NB4 (cell line): Measurements from ENCODE around the gene DNAAF5.

Experiments used
- DNase-seq: peaks from one replicate; pipeline ENCODE4 v3.0.0; 2010; ENCODE audit warnings: low read depth
- H3K4me3 ChIP-seq: one replicate; pipeline ENCODE4 v1.5.1; 2011; ENCODE audit warnings: mild to moderate bottlenecking, low read depth, low read length, moderate library complexity
- MYC ChIP-seq: IDR thresholded peaks from 2 replicates; pipeline ENCODE4 v1.6.1; 2011; ENCODE audit warnings: low read depth, low read length
- POLR2A ChIP-seq: IDR thresholded peaks from 2 replicates; pipeline ENCODE4 v1.6.1; 2011; ENCODE audit warnings: mild to moderate bottlenecking; ENCODE audit not compliant: insufficient read length; ENCODE audit errors: extremely low read depth
- TF ChIP-seq, protein P1 (sequence below): IDR thresholded peaks from one replicate; pipeline ENCODE4 v1.5.1; 2012; ENCODE audit warnings: low read depth, low read length
- TF ChIP-seq, protein P2 (sequence below): IDR thresholded peaks from 2 replicates; pipeline ENCODE4 v1.6.1; 2011; ENCODE audit warnings: low read depth, low read length

The DNAAF5 gene

DNA sequence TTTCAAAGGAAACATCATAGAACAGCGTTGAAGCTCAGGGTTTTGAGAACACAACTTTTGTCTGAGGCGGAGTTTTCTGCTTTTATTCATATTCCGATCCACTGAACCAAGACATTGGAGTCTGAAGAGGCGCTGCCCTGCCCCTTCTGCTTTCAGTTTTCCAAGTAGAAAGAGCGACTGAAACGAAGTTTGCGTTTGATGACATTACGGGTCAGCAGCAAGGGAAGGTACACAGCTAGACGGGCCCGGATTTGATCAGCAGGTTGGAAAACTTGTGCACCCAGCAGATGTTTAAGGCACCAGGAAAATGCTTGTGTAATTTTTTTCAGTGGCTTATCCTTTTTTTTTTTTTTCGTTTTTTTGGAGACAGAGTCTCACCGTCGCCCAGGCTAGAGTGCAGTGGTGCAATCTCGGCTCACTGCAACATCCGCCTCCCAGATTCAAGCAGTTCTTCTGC is 106.5 kb downstream of the DNAAF5 start:
- no peak overlapping the region for H3K4me3 ChIP-seq
- no peak for DNase-seq
- TF ChIP-seq POLR2A = no peak
- TF ChIP-seq, protein P1, sequence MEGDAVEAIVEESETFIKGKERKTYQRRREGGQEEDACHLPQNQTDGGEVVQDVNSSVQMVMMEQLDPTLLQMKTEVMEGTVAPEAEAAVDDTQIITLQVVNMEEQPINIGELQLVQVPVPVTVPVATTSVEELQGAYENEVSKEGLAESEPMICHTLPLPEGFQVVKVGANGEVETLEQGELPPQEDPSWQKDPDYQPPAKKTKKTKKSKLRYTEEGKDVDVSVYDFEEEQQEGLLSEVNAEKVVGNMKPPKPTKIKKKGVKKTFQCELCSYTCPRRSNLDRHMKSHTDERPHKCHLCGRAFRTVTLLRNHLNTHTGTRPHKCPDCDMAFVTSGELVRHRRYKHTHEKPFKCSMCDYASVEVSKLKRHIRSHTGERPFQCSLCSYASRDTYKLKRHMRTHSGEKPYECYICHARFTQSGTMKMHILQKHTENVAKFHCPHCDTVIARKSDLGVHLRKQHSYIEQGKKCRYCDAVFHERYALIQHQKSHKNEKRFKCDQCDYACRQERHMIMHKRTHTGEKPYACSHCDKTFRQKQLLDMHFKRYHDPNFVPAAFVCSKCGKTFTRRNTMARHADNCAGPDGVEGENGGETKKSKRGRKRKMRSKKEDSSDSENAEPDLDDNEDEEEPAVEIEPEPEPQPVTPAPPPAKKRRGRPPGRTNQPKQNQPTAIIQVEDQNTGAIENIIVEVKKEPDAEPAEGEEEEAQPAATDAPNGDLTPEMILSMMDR = no peak
- TF ChIP-seq, protein P2, sequence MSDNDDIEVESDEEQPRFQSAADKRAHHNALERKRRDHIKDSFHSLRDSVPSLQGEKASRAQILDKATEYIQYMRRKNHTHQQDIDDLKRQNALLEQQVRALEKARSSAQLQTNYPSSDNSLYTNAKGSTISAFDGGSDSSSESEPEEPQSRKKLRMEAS = no peak
- no peak for TF ChIP-seq MYC

DNA sequence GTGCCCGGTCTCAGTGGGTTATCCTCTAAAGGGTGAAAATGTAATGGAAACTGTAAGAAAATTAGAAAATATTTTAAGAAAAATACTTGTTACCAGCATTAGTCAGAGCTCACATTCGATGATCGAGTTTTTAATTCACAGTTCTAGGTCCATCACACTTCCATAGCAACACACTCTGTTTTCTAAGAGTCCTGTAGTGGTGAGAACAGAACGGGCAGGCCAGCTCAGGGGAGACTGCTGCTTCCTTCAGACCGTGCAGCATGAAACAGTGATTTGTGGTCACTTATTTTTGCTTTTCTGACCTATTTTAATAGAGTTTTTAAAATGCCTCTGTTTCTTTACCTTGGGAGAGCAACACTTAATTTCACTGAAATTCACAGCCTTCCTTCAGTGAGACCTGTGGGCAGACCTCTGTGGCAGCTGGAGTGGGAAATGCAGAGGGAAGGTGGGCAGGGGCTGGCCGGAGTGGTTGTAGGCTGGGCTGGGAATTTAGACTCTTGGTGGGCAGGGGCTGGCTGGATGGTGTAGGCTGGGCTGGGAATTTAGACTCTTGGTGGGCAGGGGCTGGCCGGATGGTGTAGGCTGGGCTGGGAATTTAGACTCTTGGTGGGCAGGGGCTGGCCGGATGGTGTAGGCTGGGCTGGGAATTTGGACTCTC is 107.2 kb downstream of the DNAAF5 start:
- no peak for DNase-seq
- TF ChIP-seq POLR2A (no peak), MYC (no peak)
- TF ChIP-seq, protein P2 = no peak
- TF ChIP-seq, protein P1 = no peak

DNA sequence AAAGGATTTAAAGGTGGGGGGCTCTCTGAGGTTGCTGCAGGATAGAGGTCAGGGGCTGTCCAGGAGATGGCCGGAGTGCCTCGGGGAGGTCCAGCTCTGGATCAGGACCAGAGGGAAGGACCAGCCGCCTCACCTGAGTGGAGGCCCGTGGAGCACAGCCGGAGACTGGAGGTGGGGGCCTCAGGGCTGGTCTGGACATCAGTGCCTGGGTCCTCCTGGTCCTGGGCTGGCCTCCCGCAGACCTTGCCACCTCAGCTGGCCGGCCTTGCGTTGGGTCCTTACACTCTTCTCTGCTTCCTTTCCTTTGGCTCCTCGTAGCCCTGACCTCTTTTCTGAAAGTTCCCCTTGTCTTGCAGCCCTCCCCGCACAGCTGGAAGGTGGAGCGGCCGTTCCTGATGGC is 107.8 kb downstream of the DNAAF5 start:
- no peak for DNase-seq
- no peak overlapping the region for H3K4me3 ChIP-seq
- TF ChIP-seq POLR2A = no peak
- TF ChIP-seq MYC = no peak
- TF ChIP-seq, protein P2 = no peak
- TF ChIP-seq, protein P1 = no peak

More for the DNA sequence above, 107.2 kb downstream of the DNAAF5 start:
- H3K4me3 ChIP-seq = no peak overlapping the region

DNA sequence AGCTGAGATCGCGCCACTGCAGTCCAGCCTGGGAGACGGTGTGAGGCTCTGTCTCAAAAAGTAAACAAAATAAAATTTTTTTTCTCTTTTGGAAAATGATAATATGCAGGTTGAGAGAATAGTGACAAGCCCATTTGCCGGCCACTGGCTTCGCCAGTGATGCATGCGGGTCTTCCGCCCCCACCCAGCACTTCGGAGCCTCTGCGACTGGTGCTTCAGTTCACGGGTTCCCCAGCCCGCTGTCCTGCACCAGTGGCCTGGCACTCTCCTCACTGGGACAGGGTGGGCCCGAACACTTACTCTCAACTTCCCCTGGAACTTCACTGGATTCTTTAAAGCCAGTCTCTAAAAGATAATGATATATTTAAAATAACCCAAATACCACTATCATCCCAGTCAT is 108.5 kb downstream of the DNAAF5 start:
- no peak overlapping the region for H3K4me3 ChIP-seq
- TF ChIP-seq MYC = no peak
- TF ChIP-seq, protein P1 = no peak
- TF ChIP-seq, protein P2 = no peak
- no peak for TF ChIP-seq POLR2A
- no peak for DNase-seq

DNA sequence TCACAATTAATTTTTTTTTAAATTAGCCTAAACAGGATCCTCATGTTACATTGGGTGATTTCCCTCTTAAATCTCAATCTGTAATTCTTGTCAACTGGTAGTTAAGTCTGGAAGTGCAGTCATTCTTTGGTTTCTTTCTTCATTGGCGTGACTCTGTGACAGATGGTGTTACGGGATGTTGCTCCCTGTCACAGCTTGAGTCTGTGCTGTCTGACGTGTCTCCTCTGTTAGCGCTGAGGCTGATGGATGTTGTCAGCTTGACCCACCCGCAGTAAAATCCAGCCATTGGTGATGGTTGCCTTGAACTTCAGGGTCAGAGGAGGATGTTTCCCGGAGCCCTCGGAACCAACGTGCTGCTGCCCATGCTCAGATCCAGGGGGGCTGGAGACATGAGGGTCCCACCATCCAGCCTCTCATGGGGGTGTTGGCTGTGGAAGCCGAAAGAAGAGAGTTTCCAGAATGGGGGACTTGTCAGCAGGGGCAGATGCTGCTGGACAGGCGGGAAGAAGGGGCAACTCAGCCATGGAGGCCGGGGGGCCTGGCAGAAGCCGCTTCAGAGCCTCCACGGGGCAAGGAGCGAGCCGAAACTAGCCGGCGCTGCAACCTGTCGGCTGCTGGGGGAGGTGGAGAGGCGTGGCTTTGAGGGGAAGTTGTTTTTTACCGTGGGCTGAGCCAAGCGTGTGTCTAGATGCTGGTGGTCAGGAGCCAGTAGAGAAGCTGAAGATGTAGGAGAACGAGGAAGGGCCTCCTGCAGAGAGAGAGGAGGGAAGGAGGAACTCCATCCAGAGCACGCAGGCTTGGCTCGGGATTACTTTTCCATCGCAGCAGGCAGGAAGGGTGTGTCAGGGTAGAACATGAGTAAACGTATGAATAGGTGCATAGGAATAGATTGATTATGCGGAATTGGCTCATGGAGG is 109.2 kb downstream of the DNAAF5 start:
- no peak overlapping the region for H3K4me3 ChIP-seq
- TF ChIP-seq, protein P2 = no peak
- TF ChIP-seq MYC = no peak
- TF ChIP-seq, protein P1 = no peak
- TF ChIP-seq POLR2A = no peak
- peak; percentile 34 for DNase-seq
